GM21723 (cell line): ENCODE measurements around the gene TLCD5.

Experiments
- ATAC-seq: cut with Tn5 transposase; IDR thresholded peaks from one replicate; pipeline ENCODE4 v1.9.1; 2021; ENCODE audit warnings: mild to moderate bottlenecking, moderate library complexity; ENCODE audit not compliant: unreplicated experiment

Gene TLCD5

GRCh38 chr11:120307476-120307875 lies 17.6 kb upstream of the TLCD5 start:
- ATAC-seq, result no peak

GRCh38 chr11:120308081-120308480 lies 17.0 kb upstream of the TLCD5 start:
- no peak for ATAC-seq

DNA sequence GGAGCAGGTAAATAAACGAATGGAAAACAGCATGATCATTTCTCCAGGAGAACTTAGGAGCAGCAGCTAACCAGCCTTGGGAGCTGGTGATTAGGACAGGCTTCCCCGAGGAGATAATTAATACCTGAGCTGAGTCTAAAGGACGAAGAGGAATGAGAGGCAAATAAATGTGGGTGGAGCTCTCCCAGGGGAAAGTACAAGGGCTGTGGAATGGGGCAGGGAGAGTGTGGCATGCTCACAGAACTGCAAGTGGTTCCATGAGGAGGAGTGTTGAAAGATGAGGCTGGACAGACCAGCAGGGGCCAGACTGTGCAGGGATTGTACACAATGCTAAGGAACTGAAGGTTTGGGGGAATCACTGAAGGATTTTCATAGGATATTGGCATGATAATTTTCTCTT lies 14.2 kb upstream of the TLCD5 start:
- no peak for ATAC-seq

- ATAC-seq, result no peak
Observed at GRCh38 chr11:120314861-120315260, 10.2 kb upstream of the TLCD5 start.

GRCh38 chr11:120316880-120317688 lies 8.0 kb upstream of the TLCD5 start:
- ATAC-seq, result no peak

- no peak for ATAC-seq
Observed at GRCh38 chr11:120317689-120318480, 7.2 kb upstream of the TLCD5 start.

DNA sequence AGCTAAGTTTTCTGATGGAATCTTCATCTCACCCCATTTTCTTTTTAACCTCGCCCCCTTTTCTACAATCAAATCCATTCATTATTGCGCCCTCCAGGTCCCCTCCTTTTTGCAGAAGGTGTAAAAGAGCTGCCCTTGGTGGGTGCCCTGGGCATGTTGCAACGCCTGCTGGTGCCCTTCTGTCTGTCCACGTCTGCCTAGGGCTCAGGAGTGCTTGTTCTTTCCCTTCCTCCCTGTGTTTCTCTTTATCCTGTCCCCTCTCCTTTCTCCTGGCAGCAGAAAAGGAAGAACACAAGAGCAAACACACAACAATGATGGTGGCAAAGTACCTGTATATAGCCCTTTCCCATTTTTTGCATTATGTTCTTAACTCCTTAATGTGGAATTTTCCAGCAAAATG lies 6.2 kb upstream of the TLCD5 start:
- ATAC-seq, result no peak

DNA sequence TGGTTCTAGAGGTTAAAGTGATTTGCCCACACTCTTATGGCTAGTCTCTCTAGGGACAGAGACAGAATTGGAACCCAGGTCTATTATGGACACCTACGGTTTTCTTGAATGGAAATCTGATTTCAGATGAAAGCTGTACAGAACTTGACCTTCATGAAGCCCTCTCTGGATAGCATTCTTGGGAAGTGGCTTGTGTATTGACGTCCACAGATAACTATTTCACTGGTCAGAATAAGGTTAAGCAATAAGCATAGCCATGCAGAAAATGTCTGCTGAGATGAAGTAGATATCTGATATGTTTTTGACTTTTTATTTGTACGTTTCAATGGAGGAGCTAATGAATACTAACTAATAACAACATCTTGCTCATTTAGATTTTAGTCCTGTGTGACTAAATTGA lies 1.1 kb downstream of the TLCD5 start:
- ATAC-seq, result no peak

GRCh38 chr11:120326845-120327281 lies 1.8 kb downstream of the TLCD5 start:
- no peak for ATAC-seq

GRCh38 chr11:120327311-120327710 lies 2.2 kb downstream of the TLCD5 start:
- ATAC-seq, result no peak

GRCh38 chr11:120329556-120329955 lies 4.5 kb downstream of the TLCD5 start:
- no peak for ATAC-seq

DNA sequence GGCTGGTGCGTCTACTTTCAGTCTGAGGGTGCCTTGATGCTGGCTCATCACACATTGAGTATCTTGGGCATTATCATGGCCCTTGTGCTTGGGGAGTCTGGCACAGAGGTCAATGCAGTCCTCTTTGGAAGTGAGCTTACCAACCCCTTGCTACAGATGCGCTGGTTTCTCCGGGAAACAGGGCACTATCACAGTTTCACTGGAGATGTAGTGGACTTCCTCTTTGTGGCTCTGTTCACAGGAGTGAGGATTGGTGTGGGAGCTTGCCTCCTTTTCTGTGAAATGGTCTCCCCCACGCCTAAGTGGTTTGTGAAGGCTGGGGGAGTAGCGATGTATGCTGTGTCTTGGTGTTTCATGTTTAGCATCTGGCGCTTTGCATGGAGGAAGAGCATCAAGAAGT lies 4.9 kb downstream of the TLCD5 start:
- no peak for ATAC-seq

- ATAC-seq, result no peak
Observed at GRCh38 chr11:120331301-120331996, 6.3 kb downstream of the TLCD5 start.

DNA sequence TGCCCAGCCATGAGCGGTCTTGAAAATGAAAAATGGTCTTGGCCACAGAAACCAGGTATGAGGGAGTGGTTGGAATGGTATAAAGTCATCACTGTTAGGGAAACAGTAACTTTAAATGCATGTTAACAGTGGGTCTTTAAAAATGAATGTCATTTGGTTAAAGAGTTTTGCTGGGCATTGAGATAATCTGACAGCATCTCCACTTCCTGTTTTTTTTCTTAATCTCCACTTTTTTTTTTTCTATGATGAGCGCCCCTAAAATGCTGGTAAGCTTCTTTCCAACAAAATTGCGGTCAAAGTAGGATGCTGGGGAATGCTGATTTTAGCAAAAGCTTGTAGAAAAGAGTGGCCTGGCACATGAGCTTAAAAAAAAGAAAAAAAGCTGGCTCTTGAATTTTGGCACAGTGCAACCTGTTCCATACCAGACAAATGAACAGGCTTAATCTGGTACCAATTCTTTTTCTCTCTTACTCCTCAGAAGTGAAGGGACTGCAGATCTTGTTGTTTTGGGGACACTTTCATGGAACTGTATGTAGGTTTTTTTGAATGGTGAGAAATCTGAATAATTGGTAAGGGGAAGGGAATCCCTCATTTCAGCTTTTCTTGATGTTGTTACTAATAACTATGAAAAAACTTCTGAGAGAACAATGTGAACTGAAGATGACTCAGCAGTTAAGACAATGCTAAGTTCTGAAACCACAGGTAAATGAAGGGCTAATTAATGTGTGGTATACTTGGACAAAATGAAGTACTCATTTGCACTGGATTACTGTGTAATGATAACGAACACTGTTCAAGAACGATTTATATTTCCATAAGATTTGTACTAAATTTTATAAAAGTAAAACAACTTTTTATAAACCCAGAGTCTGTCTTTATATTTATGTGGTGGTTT lies 8.0 kb downstream of the TLCD5 start:
- ATAC-seq, result no peak

GRCh38 chr11:120333801-120334200 lies 8.7 kb downstream of the TLCD5 start:
- ATAC-seq, result no peak

GRCh38 chr11:120334332-120334731 lies 9.2 kb downstream of the TLCD5 start:
- no peak for ATAC-seq

GRCh38 chr11:120334894-120335462 lies 9.9 kb downstream of the TLCD5 start:
- ATAC-seq, result peak; percentile 39

- ATAC-seq, result peak; percentile 16
Observed at GRCh38 chr11:120335556-120335907, 10.4 kb downstream of the TLCD5 start.

DNA sequence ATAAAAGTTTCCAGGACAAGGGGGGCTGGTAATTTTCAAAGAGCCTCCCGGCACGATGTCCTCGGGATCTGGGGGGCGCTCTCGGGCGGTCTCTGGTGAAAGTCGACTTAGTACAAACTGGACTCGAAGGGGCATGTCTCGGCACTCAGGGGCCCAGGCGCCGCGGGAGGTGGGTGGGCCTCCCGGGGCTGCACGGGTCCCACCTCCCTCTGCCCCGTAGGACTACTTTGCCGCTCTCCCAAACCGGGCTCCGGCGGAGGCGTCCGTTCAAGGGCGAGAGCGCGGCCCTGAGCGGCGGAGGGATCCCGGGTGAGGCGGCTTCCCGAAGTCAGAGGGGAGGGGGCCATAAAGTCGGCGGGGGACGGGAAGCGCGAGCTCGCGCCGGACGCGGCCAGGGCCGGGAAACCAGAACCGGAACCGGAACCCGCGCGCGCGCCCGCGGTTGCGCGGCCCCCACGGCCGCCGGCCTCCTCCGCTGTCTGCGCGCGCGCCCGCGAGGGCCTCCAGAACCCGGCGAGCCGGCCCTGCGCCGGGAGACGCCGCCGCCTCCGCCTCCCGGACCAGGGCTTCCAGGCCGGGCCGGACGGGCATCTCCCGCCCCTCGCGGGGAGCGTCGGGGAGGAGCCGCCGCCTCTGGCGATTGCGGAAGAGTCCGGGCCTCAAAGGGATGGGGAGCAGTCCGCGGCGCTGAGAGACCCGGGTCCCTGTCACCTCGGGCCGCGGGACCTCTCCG lies 11.0 kb downstream of the TLCD5 start, which contains the start of gene ARHGEF12:
TSS of gene ARHGEF12 (plus strand) at position 506 of the 733 bp plus-strand sequence. CDS start 831 bp downstream, outside the sequence.
- ATAC-seq, result peak; percentile 55
